Neural cell (in vitro differentiated cells): ENCODE measurements around the gene DOCK8. TPM values are rescaled to one million over a fixed set of nuclear protein-coding genes. Genes with fewer than 3 reads are reported as not detected.
"Not testable (repeated sequence)": the region's sequence is repeated elsewhere in the genome, so short reads cannot be mapped to it uniquely, and the experiment has no call there.

Experiments
- H2AFZ ChIP-seq: fragments of 200-600, 300-800 bp; sonication (generic), shearing (Covaris generic); 2 replicates; pipeline ENCODE4 v1.6.0; 2014; ENCODE audit warnings: low read depth, mild to moderate bottlenecking, antibody characterized with exemption, low read length, moderate library complexity
- H3F3A ChIP-seq: fragments of 200-600 bp; shearing (Covaris generic); 2 replicates; pipeline ENCODE4 v1.6.1; 2016; ENCODE audit warnings: mild to moderate bottlenecking, moderate library complexity, mixed read lengths, antibody characterized with exemption, low read length; ENCODE audit not compliant: insufficient read depth, poor library complexity, severe bottlenecking
- H3K27ac ChIP-seq: fragments of 200-600, 300-800 bp; sonication (generic), shearing (Covaris generic); 2 replicates; pipeline ENCODE4 v1.5.1; 2014; ENCODE audit warnings: mild to moderate bottlenecking, low read length, moderate library complexity
- H3K27me3 ChIP-seq: fragments of 300-800, 200-600 bp; sonication (generic), shearing (Covaris generic); 2 replicates; pipeline ENCODE4 v1.6.0; 2014; ENCODE audit warnings: mild to moderate bottlenecking, low read depth, low read length, moderate library complexity; ENCODE audit not compliant: insufficient read depth
- H3K36me3 ChIP-seq: fragments of 300-800, 200-600 bp; sonication (generic), shearing (Covaris generic); 2 replicates; pipeline ENCODE4 v1.5.1; 2014; ENCODE audit warnings: mild to moderate bottlenecking, antibody characterized with exemption, low read length, moderate library complexity; ENCODE audit not compliant: insufficient read depth
- H3K4me2 ChIP-seq: fragments of 300-800, 200-600 bp; sonication (generic), shearing (Covaris generic); 2 replicates; pipeline ENCODE4 v1.6.0; 2014; ENCODE audit warnings: mild to moderate bottlenecking, low read length
- H3K4me3 ChIP-seq: fragments of 300-800, 200-600 bp; sonication (generic), shearing (Covaris generic); 2 replicates; pipeline ENCODE4 v1.5.1; 2014; ENCODE audit warnings: mild to moderate bottlenecking, low read length, moderate library complexity
- H3K79me2 ChIP-seq: fragments of 200-600 bp; shearing (Covaris generic); replicated peaks from 2 replicates; pipeline ENCODE4 v1.6.0; 2014; ENCODE audit warnings: mild to moderate bottlenecking, low read length, moderate library complexity; ENCODE audit not compliant: insufficient read depth
- H3K9ac ChIP-seq: fragments of 300-800, 200-600 bp; sonication (generic), shearing (Covaris generic); 2 replicates; pipeline ENCODE4 v1.6.1; 2016; ENCODE audit warnings: mild to moderate bottlenecking, low read length, mixed read lengths
- H3K9me2 ChIP-seq: fragments of 200-600 bp; shearing (Covaris generic); 2 replicates; pipeline ENCODE4 v1.6.1; 2016; ENCODE audit warnings: mild to moderate bottlenecking, low read length, mixed read lengths; ENCODE audit not compliant: insufficient read depth
- H3K9me3 ChIP-seq: fragments of 200-600, 300-800 bp; sonication (generic), shearing (Covaris generic); 2 replicates; pipeline ENCODE4 v1.6.1; 2016; ENCODE audit warnings: mild to moderate bottlenecking, mixed run types, low read length, moderate library complexity, mixed read lengths
- H4K20me1 ChIP-seq: fragments of 200-600 bp; shearing (Covaris generic); 2 replicates; pipeline ENCODE4 v1.6.1; 2016; ENCODE audit warnings: mild to moderate bottlenecking, mixed run types; ENCODE audit not compliant: insufficient read depth
- CTCF ChIP-seq: fragments of 450-650 bp; IDR thresholded peaks from 2 replicates; pipeline ENCODE4 v1.5.1; 2014; ENCODE audit warnings: antibody characterized with exemption, mild to moderate bottlenecking, moderate library complexity; ENCODE audit not compliant: poor library complexity, severe bottlenecking
- EP300 ChIP-seq: fragments of 450-650 bp; conservative IDR thresholded peaks from 2 replicates; pipeline ENCODE4 v1.6.1; 2014; ENCODE audit warnings: antibody characterized with exemption, mild to moderate bottlenecking, moderate library complexity; ENCODE audit not compliant: poor library complexity, severe bottlenecking
- MXI1 ChIP-seq: fragments of 450-650 bp; conservative IDR thresholded peaks from 2 replicates; pipeline ENCODE4 v1.6.1; 2014; ENCODE audit warnings: antibody characterized with exemption, mild to moderate bottlenecking; ENCODE audit not compliant: poor library complexity, severe bottlenecking
- POLR2AphosphoS5 ChIP-seq: IDR thresholded peaks from 2 replicates; pipeline ENCODE4 v1.6.1; 2012
- RAD21 ChIP-seq: fragments of 450-650 bp; conservative IDR thresholded peaks from 2 replicates; pipeline ENCODE4 v1.6.1; 2014; ENCODE audit warnings: antibody characterized with exemption, mild to moderate bottlenecking, moderate library complexity
- REST ChIP-seq: IDR thresholded peaks from 2 replicates; pipeline ENCODE4 v1.6.1; 2012; ENCODE audit warnings: borderline replicate concordance
- SMC3 ChIP-seq: fragments of 450-650 bp; conservative IDR thresholded peaks from 2 replicates; pipeline ENCODE4 v1.6.1; 2014; ENCODE audit warnings: antibody characterized with exemption, mild to moderate bottlenecking, moderate library complexity; ENCODE audit not compliant: poor library complexity
- TAF1 ChIP-seq: IDR thresholded peaks from 2 replicates; pipeline ENCODE4 v1.6.1; 2012; ENCODE audit warnings: low read depth
- polyA plus RNA-seq: library from polyadenylated mRNA; depleted of rRNA; stranded (reverse); fragments of >200 nt; gene quantifications from 2 replicates; pipeline ENCODE4 v1.2.3, GENCODE V29; 2014

The DOCK8 gene
- polyA plus RNA-seq, 1 donor from 2014 or later, result not detected

GRCh38 chr9:228929-229695, 14.4 kb downstream of the DOCK8 start:
- Histone ChIP-seq H3K4me2 (no peak overlapping the region), H3K9ac (no peak overlapping the region), H3K27me3 (no peaks in the 10 kb centered on the region), H3F3A (no peaks in the 10 kb centered on the region), H3K9me2 (no peaks in the 10 kb centered on the region), H3K36me3 (no peaks in the 10 kb centered on the region), H3K4me3 (no peak overlapping the region), H4K20me1 (no peaks in the 10 kb centered on the region), H3K79me2 (no peaks in the 10 kb centered on the region), H3K9me3 (no peaks in the 10 kb centered on the region), H2AFZ (no peak overlapping the region), H3K27ac (no peak overlapping the region)
- no peak for TF ChIP-seq TAF1
- TF ChIP-seq REST, result no peak

GRCh38 chr9:231625-232024, 17.0 kb downstream of the DOCK8 start:
- not testable (repeated sequence) for H3F3A ChIP-seq, H3K4me3 ChIP-seq, H3K27ac ChIP-seq, H3K27me3 ChIP-seq, H3K9ac ChIP-seq, H4K20me1 ChIP-seq, H3K9me3 ChIP-seq, H3K9me2 ChIP-seq, H3K79me2 ChIP-seq, H3K4me2 ChIP-seq, H3K36me3 ChIP-seq, H2AFZ ChIP-seq

GRCh38 chr9:233708-234107, 19.0 kb downstream of the DOCK8 start:
- not testable (repeated sequence) for H3F3A ChIP-seq, H3K27me3 ChIP-seq, H4K20me1 ChIP-seq, H3K9me3 ChIP-seq, H3K36me3 ChIP-seq, H3K9me2 ChIP-seq, H2AFZ ChIP-seq, H3K4me2 ChIP-seq, H3K9ac ChIP-seq, H3K27ac ChIP-seq, H3K79me2 ChIP-seq, H3K4me3 ChIP-seq

- no peaks in the 10 kb centered on the region for H3K79me2 ChIP-seq
- H3F3A ChIP-seq, result no peaks in the 10 kb centered on the region
- no peaks in the 10 kb centered on the region for H4K20me1 ChIP-seq
- H3K9me3 ChIP-seq, result no peaks in the 10 kb centered on the region
- H3K27me3 ChIP-seq, result no peaks in the 10 kb centered on the region
- no peaks in the 10 kb centered on the region for H3K9me2 ChIP-seq
- H3K4me3 ChIP-seq, result no peak overlapping the region
- no peak overlapping the region for H3K4me2 ChIP-seq
- no peak overlapping the region for H2AFZ ChIP-seq
- no peak overlapping the region for H3K27ac ChIP-seq
- H3K36me3 ChIP-seq, result no peaks in the 10 kb centered on the region
- no peak overlapping the region for H3K9ac ChIP-seq
- TF ChIP-seq RAD21, result no peak
- no peak for TF ChIP-seq EP300
- no peak for TF ChIP-seq CTCF
- TF ChIP-seq MXI1, result no peak
- no peak for TF ChIP-seq TAF1
- no peak for TF ChIP-seq POLR2AphosphoS5
- no peak for TF ChIP-seq SMC3
- TF ChIP-seq REST, result no peak
Measured at GRCh38 chr9:237141-237857, 22.6 kb downstream of the DOCK8 start.
